Chondrocyte (in vitro differentiated cells): Measurements from ENCODE around the gene SBK2. TPM values are rescaled to one million over a fixed set of nuclear protein-coding genes. Genes with fewer than 3 reads are reported as not detected.

Source experiments
- DNase-seq: peaks from one replicate; pipeline ENCODE4 v3.0.0; 2021; ENCODE audit warnings: mixed read lengths, low spot score
- H3K27ac Mint-ChIP-seq: one replicate; pipeline ENCODE4 v1.8.0; 2021; ENCODE audit warnings: mild to moderate bottlenecking, moderate library complexity, mixed read lengths; ENCODE audit not compliant: unreplicated experiment
- H3K27me3 Mint-ChIP-seq: 2 replicates; pipeline ENCODE4 v1.8.0; 2021; ENCODE audit warnings: low read depth, mixed read lengths
- H3K36me3 Mint-ChIP-seq: 2 replicates; pipeline ENCODE4 v1.8.0; 2021; ENCODE audit warnings: low read depth, mixed read lengths
- H3K4me1 Mint-ChIP-seq: 2 replicates; pipeline ENCODE4 v1.8.0; 2021; ENCODE audit warnings: low read depth, mild to moderate bottlenecking, mixed read lengths
- H3K4me3 Mint-ChIP-seq: one replicate; pipeline ENCODE4 v1.8.0; 2021; ENCODE audit warnings: mild to moderate bottlenecking, moderate library complexity, mixed read lengths; ENCODE audit not compliant: unreplicated experiment
- H3K9me3 Mint-ChIP-seq: 2 replicates; pipeline ENCODE4 v1.8.0; 2021; ENCODE audit warnings: low read depth, mixed read lengths
- total RNA-seq: library from RNA; stranded (reverse); gene quantifications from 3 replicates; pipeline ENCODE4 v1.2.1, GENCODE V29; 2021
- TF ChIP-seq, protein P1 (sequence below): fragments of 200-600 bp; sonication (generic); IDR thresholded peaks from 2 replicates; pipeline ENCODE4 v1.5.0; 2021; ENCODE audit warnings: antibody characterized with exemption, mild to moderate bottlenecking, moderate library complexity

SBK2 gene
- total RNA-seq, 1 donor from 2014 or later = not detected

DNA sequence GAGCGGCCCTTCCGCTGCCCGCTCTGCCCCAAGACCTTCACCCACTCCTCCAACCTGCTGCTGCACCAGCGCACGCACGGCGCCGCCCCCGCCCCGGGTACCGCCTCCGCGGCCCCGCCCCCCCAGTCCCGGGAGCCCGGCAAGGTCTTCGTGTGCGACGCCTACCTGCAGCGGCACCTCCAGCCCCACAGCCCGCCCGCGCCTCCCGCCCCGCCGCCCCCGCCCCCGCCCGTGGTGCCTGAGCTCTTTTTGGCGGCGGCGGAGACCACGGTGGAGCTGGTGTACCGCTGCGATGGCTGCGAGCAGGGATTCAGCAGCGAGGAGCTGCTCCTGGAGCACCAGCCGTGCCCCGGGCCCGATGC, 55.2 kb downstream of the SBK2 start:
- Mint-ChIP-seq H3K9me3 (no peaks in the 10 kb centered on the region), H3K36me3 (no peaks in the 10 kb centered on the region), H3K4me3 (no peak overlapping the region), H3K27me3 (no peaks in the 10 kb centered on the region), H3K4me1 (peaks cover 37% of the 10 kb centered on the region), H3K27ac (no peak overlapping the region)
- DNase-seq = no peak
- TF ChIP-seq, protein P1, sequence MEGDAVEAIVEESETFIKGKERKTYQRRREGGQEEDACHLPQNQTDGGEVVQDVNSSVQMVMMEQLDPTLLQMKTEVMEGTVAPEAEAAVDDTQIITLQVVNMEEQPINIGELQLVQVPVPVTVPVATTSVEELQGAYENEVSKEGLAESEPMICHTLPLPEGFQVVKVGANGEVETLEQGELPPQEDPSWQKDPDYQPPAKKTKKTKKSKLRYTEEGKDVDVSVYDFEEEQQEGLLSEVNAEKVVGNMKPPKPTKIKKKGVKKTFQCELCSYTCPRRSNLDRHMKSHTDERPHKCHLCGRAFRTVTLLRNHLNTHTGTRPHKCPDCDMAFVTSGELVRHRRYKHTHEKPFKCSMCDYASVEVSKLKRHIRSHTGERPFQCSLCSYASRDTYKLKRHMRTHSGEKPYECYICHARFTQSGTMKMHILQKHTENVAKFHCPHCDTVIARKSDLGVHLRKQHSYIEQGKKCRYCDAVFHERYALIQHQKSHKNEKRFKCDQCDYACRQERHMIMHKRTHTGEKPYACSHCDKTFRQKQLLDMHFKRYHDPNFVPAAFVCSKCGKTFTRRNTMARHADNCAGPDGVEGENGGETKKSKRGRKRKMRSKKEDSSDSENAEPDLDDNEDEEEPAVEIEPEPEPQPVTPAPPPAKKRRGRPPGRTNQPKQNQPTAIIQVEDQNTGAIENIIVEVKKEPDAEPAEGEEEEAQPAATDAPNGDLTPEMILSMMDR = no peak

DNA sequence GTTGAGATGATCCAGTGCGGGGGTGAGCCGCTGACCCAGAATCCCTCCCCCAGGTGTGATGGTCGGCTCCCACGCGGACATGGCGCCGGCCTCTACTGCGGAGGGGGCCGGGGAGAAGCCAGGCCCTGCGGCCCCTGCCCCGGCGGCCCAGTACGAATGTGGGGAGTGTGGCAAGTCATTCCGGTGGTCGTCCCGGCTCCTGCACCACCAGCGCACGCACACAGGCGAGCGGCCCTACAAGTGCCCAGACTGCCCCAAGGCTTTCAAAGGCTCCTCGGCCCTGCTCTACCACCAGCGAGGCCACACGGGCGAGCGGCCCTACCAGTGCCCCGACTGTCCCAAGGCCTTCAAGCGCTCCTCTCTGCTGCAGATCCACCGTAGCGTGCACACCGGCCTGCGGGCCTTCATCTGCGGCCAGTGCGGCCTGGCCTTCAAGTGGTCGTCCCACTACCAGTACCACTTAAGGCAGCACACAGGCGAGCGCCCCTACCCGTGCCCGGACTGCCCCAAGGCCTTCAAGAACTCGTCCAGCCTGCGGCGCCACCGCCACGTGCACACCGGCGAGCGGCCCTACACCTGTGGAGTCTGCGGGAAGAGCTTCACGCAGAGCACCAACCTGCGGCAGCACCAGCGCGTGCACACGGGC, 55.7 kb downstream of the SBK2 start:
- no peak overlapping the region for H3K4me3 Mint-ChIP-seq
- TF ChIP-seq, protein P1 = no peak

DNA sequence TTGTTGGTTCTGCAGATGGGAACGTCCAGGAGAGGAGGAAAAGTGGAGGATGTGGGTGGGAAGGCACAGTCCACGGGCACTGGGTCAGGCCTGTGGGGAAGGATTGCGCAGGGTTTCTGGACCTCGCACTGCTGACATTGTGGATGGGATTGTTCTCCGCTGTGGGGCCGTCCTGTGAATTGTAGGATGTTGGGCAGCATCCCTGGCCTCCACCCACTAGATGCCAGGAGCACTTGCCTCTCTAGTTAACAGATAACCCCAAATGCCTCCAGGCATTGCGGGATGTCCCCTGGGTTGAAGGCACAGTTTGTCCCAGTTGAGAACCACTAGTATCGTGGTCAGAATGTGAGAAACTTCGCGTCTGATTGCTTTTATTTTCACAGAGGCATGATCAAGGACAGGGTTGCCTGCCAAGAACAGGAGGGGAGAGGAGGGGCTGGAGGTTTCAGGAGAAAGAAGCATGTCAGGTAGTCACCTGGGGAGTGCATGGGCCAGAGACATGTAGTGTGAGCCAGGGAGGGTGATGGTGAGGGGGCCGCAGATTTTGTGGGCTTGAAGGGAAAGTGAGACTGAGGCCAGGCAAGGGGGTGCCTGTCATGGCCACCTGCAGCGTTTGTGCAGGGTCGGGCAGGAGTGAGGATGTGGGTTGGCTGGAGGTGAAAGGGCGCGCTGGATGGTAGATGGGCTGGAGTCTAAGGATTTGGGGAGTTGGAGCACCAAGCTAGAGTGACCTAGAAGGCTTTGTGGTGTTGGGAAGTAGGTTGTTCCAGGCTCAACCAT, 57.3 kb downstream of the SBK2 start:
- H3K27ac Mint-ChIP-seq = peak overlapping the region; percentile 3
- peaks cover 38% of the 10 kb centered on the region for H3K4me1 Mint-ChIP-seq
- DNase-seq = no peak
- H3K36me3 Mint-ChIP-seq = no peaks in the 10 kb centered on the region
- no peaks in the 10 kb centered on the region for H3K27me3 Mint-ChIP-seq
- H3K9me3 Mint-ChIP-seq = no peaks in the 10 kb centered on the region
- peak overlapping the region; percentile 26 for H3K4me3 Mint-ChIP-seq
- TF ChIP-seq, protein P1 = no peak

More for the DNA sequence above, 55.7 kb downstream of the SBK2 start:
- Mint-ChIP-seq H3K36me3 (no peaks in the 10 kb centered on the region), H3K27ac (no peak overlapping the region), H3K9me3 (no peaks in the 10 kb centered on the region), H3K4me1 (peaks cover 36% of the 10 kb centered on the region), H3K27me3 (no peaks in the 10 kb centered on the region)
- DNase-seq = peak; percentile 81

DNA sequence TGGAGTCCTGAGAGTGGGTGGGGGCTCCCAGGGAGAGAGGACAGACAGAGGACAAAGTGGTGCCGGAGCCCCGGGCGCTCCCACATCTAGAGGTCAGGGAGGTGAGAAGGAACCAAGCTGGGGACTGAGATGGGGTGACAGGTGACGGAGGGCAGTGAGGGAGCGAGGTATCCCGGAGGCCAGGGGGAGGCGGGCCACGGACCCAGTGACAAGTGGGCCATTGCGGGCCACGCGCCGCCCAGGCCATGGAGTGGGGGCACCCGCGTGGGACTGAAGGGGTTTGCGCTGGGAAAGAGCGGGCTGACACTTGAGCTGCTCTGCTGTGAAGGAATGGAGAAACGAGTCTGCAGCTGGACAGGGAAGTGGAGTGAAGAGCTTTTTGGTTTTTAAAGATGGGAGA, 57.9 kb downstream of the SBK2 start:
- Mint-ChIP-seq H3K27me3 (no peaks in the 10 kb centered on the region), H3K27ac (no peak overlapping the region), H3K9me3 (no peaks in the 10 kb centered on the region), H3K36me3 (no peaks in the 10 kb centered on the region), H3K4me3 (no peak overlapping the region), H3K4me1 (peaks cover 41% of the 10 kb centered on the region)
- TF ChIP-seq, protein P1 = no peak
- peak; percentile 87 for DNase-seq

Other genes starting within 250 kb of the SBK2 start
- not detected in 3 replicates for gene TMEM150B, start 211.8 kb downstream of the SBK2 start, total RNA-seq
- 9.5 to 14.6 TPM (median 9.7 TPM) in 3 replicates for gene KMT5C, start 197.3 kb downstream of the SBK2 start, total RNA-seq
- gene COX6B2, start 182.4 kb downstream of the SBK2 start, total RNA-seq = 0.17 to 0.23 TPM in 2 of 3 replicates, not detected in the other
- gene GARIN5B, start 173.9 kb downstream of the SBK2 start, total RNA-seq = not detected in 3 replicates
- 2.8 to 3.7 TPM (median 3.1 TPM) in 3 replicates for gene IL11, start 166.7 kb downstream of the SBK2 start, total RNA-seq
- gene TMEM190, start 160.3 kb downstream of the SBK2 start, total RNA-seq = 0.52 to 1.0 TPM in 2 of 3 replicates, not detected in the other
- 0.59 to 1.0 TPM (median 0.85 TPM) in 3 replicates for gene TMEM238, start 152.8 kb downstream of the SBK2 start, total RNA-seq
- 1,343 to 1,376 TPM (median 1,346 TPM) in 3 replicates for gene RPL28, start 151.2 kb downstream of the SBK2 start, total RNA-seq
- gene UBE2S, start 129.3 kb downstream of the SBK2 start, total RNA-seq = 60.0 to 79.7 TPM (median 78.6 TPM) in 3 replicates
- gene SHISA7, start 93.8 kb downstream of the SBK2 start, total RNA-seq = not detected in 3 replicates
- gene ISOC2, start 75.5 kb downstream of the SBK2 start, total RNA-seq = 39.8 to 47.2 TPM (median 39.8 TPM) in 3 replicates
- gene C19orf85, start 72.4 kb downstream of the SBK2 start, total RNA-seq = not detected in 3 replicates
- 9.1 to 9.7 TPM (median 9.4 TPM) in 3 replicates for gene ZNF628, start 60.5 kb downstream of the SBK2 start, total RNA-seq
- gene NAT14, start 51.9 kb downstream of the SBK2 start, total RNA-seq = 32.1 to 50.0 TPM (median 33.1 TPM) in 3 replicates
- 33.6 to 50.0 TPM (median 34.5 TPM) in 3 replicates for gene SSC5D, start 48.7 kb downstream of the SBK2 start, total RNA-seq
- gene SBK3, start 8.4 kb upstream of the SBK2 start, total RNA-seq = not detected in 3 replicates
- gene ZNF579, start 43.7 kb upstream of the SBK2 start, total RNA-seq = 15.7 to 23.6 TPM (median 23.1 TPM) in 3 replicates
- gene FIZ1, start 62.4 kb upstream of the SBK2 start, total RNA-seq = 11.3 to 14.7 TPM (median 14.4 TPM) in 3 replicates
- gene ZNF524, start 63.2 kb upstream of the SBK2 start, total RNA-seq = 10.1 to 11.0 TPM (median 10.8 TPM) in 3 replicates
- gene ZNF865, start 68.5 kb upstream of the SBK2 start, total RNA-seq = 16.1 to 18.1 TPM (median 16.4 TPM) in 3 replicates
- gene ZNF784, start 87.4 kb upstream of the SBK2 start, total RNA-seq = 6.1 to 7.9 TPM (median 6.4 TPM) in 3 replicates
- gene ZNF580, start 103.9 kb upstream of the SBK2 start, total RNA-seq = 42.3 to 59.8 TPM (median 45.0 TPM) in 3 replicates
- gene ZNF581, start 106.5 kb upstream of the SBK2 start, total RNA-seq = 20.8 to 24.7 TPM (median 24.2 TPM) in 3 replicates
- gene CCDC106, start 111.1 kb upstream of the SBK2 start, total RNA-seq = 20.9 to 26.5 TPM (median 23.5 TPM) in 3 replicates
- 119 to 137 TPM (median 129 TPM) in 3 replicates for gene U2AF2, start 117.9 kb upstream of the SBK2 start, total RNA-seq
- 105 to 127 TPM (median 124 TPM) in 3 replicates for gene EPN1, start 138.1 kb upstream of the SBK2 start, total RNA-seq
- gene NLRP9, start 201.3 kb upstream of the SBK2 start, total RNA-seq = not detected in 3 replicates
- not detected in 3 replicates for gene RFPL4A, start 222.0 kb upstream of the SBK2 start, total RNA-seq
- gene RFPL4AL1, start 232.0 kb upstream of the SBK2 start, total RNA-seq = not detected in 3 replicates